GM23338 (cell line): Measurements from ENCODE around the gene SLC47A1. TPM values are rescaled to one million over a fixed set of nuclear protein-coding genes. Genes with fewer than 3 reads are reported as not detected.
A peak's percentile ranks its signal among the peaks of the same experiment; 100 is the strongest.

ENCODE experiments used
- ATAC-seq: fragments of 200-7000 bp; cut with Tn5 transposase; 3 replicates; pipeline ENCODE4 v1.9.1; 2020
- DNase-seq: peaks from one replicate; pipeline ENCODE4 v3.0.0-alpha.2; 2015; ENCODE audit warnings: low spot score
- H2AFZ ChIP-seq: fragments of 200-600 bp; sonication (generic); 2 replicates; pipeline ENCODE4 v1.8.0; 2016; ENCODE audit warnings: antibody characterized with exemption, mild to moderate bottlenecking, moderate library complexity
- H3F3A ChIP-seq: fragments of 200-600 bp; sonication (generic); replicated peaks from 2 replicates; pipeline ENCODE4 v1.8.0; 2017; ENCODE audit warnings: antibody characterized with exemption, mixed run types, low read depth
- H3K27ac ChIP-seq: fragments of 200-600 bp; sonication (generic); 2 replicates; pipeline ENCODE4 v1.6.1; 2016; ENCODE audit warnings: low read depth
- H3K27me3 ChIP-seq: fragments of 200-600 bp; sonication (generic); 2 replicates; pipeline ENCODE4 v1.8.0; 2016; ENCODE audit warnings: mild to moderate bottlenecking, mixed run types, moderate library complexity; ENCODE audit not compliant: insufficient read depth
- H3K36me3 ChIP-seq: fragments of 200-600 bp; sonication (generic); 2 replicates; pipeline ENCODE4 v1.8.0; 2016; ENCODE audit warnings: mild to moderate bottlenecking; ENCODE audit not compliant: insufficient read depth
- H3K4me1 ChIP-seq: fragments of 200-600 bp; sonication (generic); 2 replicates; pipeline ENCODE4 v1.8.0; 2016; ENCODE audit warnings: mild to moderate bottlenecking, moderate library complexity; ENCODE audit not compliant: insufficient read depth
- H3K4me2 ChIP-seq: fragments of 200-600 bp; sonication (generic); 2 replicates; pipeline ENCODE4 v1.7.1; 2017; ENCODE audit warnings: mixed run types
- H3K4me3 ChIP-seq: fragments of 200-600 bp; sonication (generic); 2 replicates; pipeline ENCODE4 v1.6.1; 2016; ENCODE audit warnings: mixed run types
- H3K79me2 ChIP-seq: fragments of 200-600 bp; sonication (generic); replicated peaks from 2 replicates; pipeline ENCODE4 v1.8.0; 2017; ENCODE audit warnings: mild to moderate bottlenecking; ENCODE audit not compliant: insufficient read depth
- H3K9me2 ChIP-seq: fragments of 200-600 bp; sonication (generic); 2 replicates; pipeline ENCODE4 v1.8.0; 2017; ENCODE audit not compliant: insufficient read depth
- H4K20me1 ChIP-seq: fragments of 200-600 bp; sonication (generic); replicated peaks from 2 replicates; pipeline ENCODE4 v1.8.0; 2017; ENCODE audit warnings: mild to moderate bottlenecking; ENCODE audit not compliant: insufficient read depth
- H3K27ac Mint-ChIP-seq: 2 replicates; pipeline ENCODE4 v1.8.0; 2020; ENCODE audit warnings: inconsistent platforms, mild to moderate bottlenecking, moderate library complexity, mixed read lengths
- H3K27me3 Mint-ChIP-seq: 3 replicates; pipeline ENCODE4 v1.8.0; 2022; ENCODE audit warnings: low read depth, mild to moderate bottlenecking, moderate library complexity, mixed read lengths, inconsistent platforms; ENCODE audit not compliant: insufficient read depth, poor library complexity
- H3K36me3 Mint-ChIP-seq: 3 replicates; pipeline ENCODE4 v1.8.0; 2021; ENCODE audit warnings: low read depth, mild to moderate bottlenecking, inconsistent platforms, moderate library complexity, mixed read lengths
- H3K4me1 Mint-ChIP-seq: 3 replicates; pipeline ENCODE4 v1.8.0; 2020; ENCODE audit warnings: mild to moderate bottlenecking, inconsistent platforms, mixed read lengths
- H3K4me3 Mint-ChIP-seq: 3 replicates; pipeline ENCODE4 v1.8.0; 2021; ENCODE audit warnings: moderate library complexity, mild to moderate bottlenecking, inconsistent platforms, mixed read lengths
- H3K9me3 Mint-ChIP-seq: 3 replicates; pipeline ENCODE4 v1.8.0; 2020; ENCODE audit warnings: moderate library complexity, mild to moderate bottlenecking, inconsistent platforms, mixed read lengths
- CREB1 ChIP-seq: fragments of 250-450 bp; sonication (Bioruptor Pico); IDR thresholded peaks from 2 replicates; pipeline ENCODE4 v1.5.0; 2020; ENCODE audit warnings: low read depth, mild to moderate bottlenecking, moderate library complexity
- EZH2 ChIP-seq: fragments of 200-600 bp; sonication (generic); IDR thresholded peaks from one replicate; pipeline ENCODE4 v1.8.0; 2017; ENCODE audit warnings: antibody characterized with exemption, mild to moderate bottlenecking, low read depth; ENCODE audit not compliant: unreplicated experiment
- EZH2phosphoT487 ChIP-seq: fragments of 200-600 bp; sonication (generic); IDR thresholded peaks from one replicate; pipeline ENCODE4 v1.8.1; 2018; ENCODE audit warnings: antibody characterized with exemption; ENCODE audit not compliant: unreplicated experiment
- JUNB ChIP-seq: IDR thresholded peaks from one replicate; pipeline ENCODE4 v1.6.1; 2016; ENCODE audit warnings: antibody characterized with exemption; ENCODE audit not compliant: unreplicated experiment
- NANOG ChIP-seq: IDR thresholded peaks from 2 replicates; pipeline ENCODE4 v1.6.1; 2016; ENCODE audit warnings: antibody characterized with exemption, borderline replicate concordance
- POLR2AphosphoS5 ChIP-seq: IDR thresholded peaks from 2 replicates; pipeline ENCODE4 v1.6.1; 2016; ENCODE audit warnings: antibody characterized with exemption, low read depth
- STAT1 ChIP-seq: IDR thresholded peaks from one replicate; pipeline ENCODE4 v1.6.1; 2016; ENCODE audit warnings: antibody characterized with exemption; ENCODE audit not compliant: unreplicated experiment
- ZNF114 ChIP-seq: fragments of 250-450 bp; sonication (Bioruptor Pico); IDR thresholded peaks from 2 replicates; pipeline ENCODE4 v1.5.0; 2020; ENCODE audit warnings: mild to moderate bottlenecking, moderate library complexity
- ZNF331 ChIP-seq: fragments of 250-450 bp; sonication (Bioruptor Pico); IDR thresholded peaks from 2 replicates; pipeline ENCODE4 v1.5.0; 2020; ENCODE audit warnings: low read depth, mild to moderate bottlenecking, moderate library complexity
- polyA plus RNA-seq: library from polyadenylated mRNA; unstranded; fragments of >200 nt; fragmentation: Nextera tagmentation; extraction: Ambion mirVana; gene quantifications from 2 replicates; pipeline ENCODE4 v1.2.1, GENCODE V29; 2016
- total RNA-seq: library from RNA; depleted of rRNA; stranded (reverse); fragments of >200 nt; shearing (Covaris generic); gene quantifications from 2 replicates; pipeline ENCODE4 v1.2.3, GENCODE V29; 2014
- TF ChIP-seq, protein P1 (sequence below): IDR thresholded peaks from one replicate; pipeline ENCODE4 v1.6.1; 2018; ENCODE audit warnings: antibody characterized with exemption; ENCODE audit not compliant: unreplicated experiment
- TF ChIP-seq, protein P2 (sequence below): IDR thresholded peaks from 2 replicates; pipeline ENCODE4 v1.6.1; 2016; ENCODE audit warnings: antibody characterized with exemption
- TF ChIP-seq, protein P3 (sequence below): fragments of 250-450 bp; sonication (Bioruptor Pico); IDR thresholded peaks from 2 replicates; pipeline ENCODE4 v1.5.0; 2020; ENCODE audit warnings: mild to moderate bottlenecking, moderate library complexity
- TF ChIP-seq, protein P4 (sequence below), 2 experiments: fragments of 200-600 bp in 1 of 2; sonication (generic) in 1 of 2; conservative IDR thresholded peaks; 2 replicates each; pipeline versions ENCODE4 v1.5.1 to v1.6.1; 2016 to 2017; ENCODE audit warnings: antibody characterized with exemption in 2 of 2, low read depth in 2 of 2, mild to moderate bottlenecking in 2 of 2, moderate library complexity in 1 of 2

The SLC47A1 gene
- total and polyA plus RNA-seq, 2 experiments from 2014 or later, result 0.53 to 1.9 TPM

DNA sequence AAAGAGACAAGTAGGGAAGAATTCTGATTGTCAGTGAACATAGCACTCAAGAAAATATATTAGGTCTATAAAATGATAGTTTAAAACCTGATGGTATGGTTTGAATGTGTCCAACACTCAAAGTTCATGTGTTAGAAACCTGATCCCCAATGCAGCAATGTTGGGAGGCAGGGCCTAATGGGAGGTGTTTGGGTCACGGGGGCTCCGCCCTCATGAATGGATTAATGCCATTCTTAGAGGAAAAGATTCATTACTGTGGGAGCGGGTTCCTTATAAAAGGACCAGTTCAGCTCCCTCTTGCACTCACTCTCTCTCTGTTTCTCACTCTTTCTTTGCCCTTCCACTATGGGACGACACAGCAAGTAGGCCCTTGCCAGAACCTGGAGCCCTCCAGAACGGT, 41.5 kb upstream of the SLC47A1 start:
- H3K4me3 ChIP-seq, result no peak overlapping the region
- H3K9me2 ChIP-seq, result no peaks in the 10 kb centered on the region; the same call in 1 of the 2 replicates
- peak; percentile 67 for DNase-seq
- H3F3A ChIP-seq, result 0 out of 2 replicates have a peak, but pooled peaks cover 5% of the 10 kb centered on the region
- H3K36me3 ChIP-seq, result no peaks in the 10 kb centered on the region
- H3K27me3 Mint-ChIP-seq, result peaks cover 7% of the 10 kb centered on the region
- no peaks in the 10 kb centered on the region for H3K27me3 ChIP-seq
- no peaks in the 10 kb centered on the region for H3K79me2 ChIP-seq
- TF ChIP-seq JUNB, result no peak
- TF ChIP-seq EZH2phosphoT487, result no peak
- TF ChIP-seq STAT1, result no peak
- no peak for TF ChIP-seq ZNF331 (CRISPR knock-in tag)
- TF ChIP-seq EZH2, result no peak
- TF ChIP-seq, protein P1, sequence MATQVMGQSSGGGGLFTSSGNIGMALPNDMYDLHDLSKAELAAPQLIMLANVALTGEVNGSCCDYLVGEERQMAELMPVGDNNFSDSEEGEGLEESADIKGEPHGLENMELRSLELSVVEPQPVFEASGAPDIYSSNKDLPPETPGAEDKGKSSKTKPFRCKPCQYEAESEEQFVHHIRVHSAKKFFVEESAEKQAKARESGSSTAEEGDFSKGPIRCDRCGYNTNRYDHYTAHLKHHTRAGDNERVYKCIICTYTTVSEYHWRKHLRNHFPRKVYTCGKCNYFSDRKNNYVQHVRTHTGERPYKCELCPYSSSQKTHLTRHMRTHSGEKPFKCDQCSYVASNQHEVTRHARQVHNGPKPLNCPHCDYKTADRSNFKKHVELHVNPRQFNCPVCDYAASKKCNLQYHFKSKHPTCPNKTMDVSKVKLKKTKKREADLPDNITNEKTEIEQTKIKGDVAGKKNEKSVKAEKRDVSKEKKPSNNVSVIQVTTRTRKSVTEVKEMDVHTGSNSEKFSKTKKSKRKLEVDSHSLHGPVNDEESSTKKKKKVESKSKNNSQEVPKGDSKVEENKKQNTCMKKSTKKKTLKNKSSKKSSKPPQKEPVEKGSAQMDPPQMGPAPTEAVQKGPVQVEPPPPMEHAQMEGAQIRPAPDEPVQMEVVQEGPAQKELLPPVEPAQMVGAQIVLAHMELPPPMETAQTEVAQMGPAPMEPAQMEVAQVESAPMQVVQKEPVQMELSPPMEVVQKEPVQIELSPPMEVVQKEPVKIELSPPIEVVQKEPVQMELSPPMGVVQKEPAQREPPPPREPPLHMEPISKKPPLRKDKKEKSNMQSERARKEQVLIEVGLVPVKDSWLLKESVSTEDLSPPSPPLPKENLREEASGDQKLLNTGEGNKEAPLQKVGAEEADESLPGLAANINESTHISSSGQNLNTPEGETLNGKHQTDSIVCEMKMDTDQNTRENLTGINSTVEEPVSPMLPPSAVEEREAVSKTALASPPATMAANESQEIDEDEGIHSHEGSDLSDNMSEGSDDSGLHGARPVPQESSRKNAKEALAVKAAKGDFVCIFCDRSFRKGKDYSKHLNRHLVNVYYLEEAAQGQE, result no peak
- TF ChIP-seq ZNF114 (CRISPR knock-in tag), result no peak
- no peak for TF ChIP-seq POLR2AphosphoS5
- TF ChIP-seq CREB1, result no peak
- TF ChIP-seq, protein P2, sequence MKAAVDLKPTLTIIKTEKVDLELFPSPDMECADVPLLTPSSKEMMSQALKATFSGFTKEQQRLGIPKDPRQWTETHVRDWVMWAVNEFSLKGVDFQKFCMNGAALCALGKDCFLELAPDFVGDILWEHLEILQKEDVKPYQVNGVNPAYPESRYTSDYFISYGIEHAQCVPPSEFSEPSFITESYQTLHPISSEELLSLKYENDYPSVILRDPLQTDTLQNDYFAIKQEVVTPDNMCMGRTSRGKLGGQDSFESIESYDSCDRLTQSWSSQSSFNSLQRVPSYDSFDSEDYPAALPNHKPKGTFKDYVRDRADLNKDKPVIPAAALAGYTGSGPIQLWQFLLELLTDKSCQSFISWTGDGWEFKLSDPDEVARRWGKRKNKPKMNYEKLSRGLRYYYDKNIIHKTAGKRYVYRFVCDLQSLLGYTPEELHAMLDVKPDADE, result no peak
- TF ChIP-seq, protein P3, sequence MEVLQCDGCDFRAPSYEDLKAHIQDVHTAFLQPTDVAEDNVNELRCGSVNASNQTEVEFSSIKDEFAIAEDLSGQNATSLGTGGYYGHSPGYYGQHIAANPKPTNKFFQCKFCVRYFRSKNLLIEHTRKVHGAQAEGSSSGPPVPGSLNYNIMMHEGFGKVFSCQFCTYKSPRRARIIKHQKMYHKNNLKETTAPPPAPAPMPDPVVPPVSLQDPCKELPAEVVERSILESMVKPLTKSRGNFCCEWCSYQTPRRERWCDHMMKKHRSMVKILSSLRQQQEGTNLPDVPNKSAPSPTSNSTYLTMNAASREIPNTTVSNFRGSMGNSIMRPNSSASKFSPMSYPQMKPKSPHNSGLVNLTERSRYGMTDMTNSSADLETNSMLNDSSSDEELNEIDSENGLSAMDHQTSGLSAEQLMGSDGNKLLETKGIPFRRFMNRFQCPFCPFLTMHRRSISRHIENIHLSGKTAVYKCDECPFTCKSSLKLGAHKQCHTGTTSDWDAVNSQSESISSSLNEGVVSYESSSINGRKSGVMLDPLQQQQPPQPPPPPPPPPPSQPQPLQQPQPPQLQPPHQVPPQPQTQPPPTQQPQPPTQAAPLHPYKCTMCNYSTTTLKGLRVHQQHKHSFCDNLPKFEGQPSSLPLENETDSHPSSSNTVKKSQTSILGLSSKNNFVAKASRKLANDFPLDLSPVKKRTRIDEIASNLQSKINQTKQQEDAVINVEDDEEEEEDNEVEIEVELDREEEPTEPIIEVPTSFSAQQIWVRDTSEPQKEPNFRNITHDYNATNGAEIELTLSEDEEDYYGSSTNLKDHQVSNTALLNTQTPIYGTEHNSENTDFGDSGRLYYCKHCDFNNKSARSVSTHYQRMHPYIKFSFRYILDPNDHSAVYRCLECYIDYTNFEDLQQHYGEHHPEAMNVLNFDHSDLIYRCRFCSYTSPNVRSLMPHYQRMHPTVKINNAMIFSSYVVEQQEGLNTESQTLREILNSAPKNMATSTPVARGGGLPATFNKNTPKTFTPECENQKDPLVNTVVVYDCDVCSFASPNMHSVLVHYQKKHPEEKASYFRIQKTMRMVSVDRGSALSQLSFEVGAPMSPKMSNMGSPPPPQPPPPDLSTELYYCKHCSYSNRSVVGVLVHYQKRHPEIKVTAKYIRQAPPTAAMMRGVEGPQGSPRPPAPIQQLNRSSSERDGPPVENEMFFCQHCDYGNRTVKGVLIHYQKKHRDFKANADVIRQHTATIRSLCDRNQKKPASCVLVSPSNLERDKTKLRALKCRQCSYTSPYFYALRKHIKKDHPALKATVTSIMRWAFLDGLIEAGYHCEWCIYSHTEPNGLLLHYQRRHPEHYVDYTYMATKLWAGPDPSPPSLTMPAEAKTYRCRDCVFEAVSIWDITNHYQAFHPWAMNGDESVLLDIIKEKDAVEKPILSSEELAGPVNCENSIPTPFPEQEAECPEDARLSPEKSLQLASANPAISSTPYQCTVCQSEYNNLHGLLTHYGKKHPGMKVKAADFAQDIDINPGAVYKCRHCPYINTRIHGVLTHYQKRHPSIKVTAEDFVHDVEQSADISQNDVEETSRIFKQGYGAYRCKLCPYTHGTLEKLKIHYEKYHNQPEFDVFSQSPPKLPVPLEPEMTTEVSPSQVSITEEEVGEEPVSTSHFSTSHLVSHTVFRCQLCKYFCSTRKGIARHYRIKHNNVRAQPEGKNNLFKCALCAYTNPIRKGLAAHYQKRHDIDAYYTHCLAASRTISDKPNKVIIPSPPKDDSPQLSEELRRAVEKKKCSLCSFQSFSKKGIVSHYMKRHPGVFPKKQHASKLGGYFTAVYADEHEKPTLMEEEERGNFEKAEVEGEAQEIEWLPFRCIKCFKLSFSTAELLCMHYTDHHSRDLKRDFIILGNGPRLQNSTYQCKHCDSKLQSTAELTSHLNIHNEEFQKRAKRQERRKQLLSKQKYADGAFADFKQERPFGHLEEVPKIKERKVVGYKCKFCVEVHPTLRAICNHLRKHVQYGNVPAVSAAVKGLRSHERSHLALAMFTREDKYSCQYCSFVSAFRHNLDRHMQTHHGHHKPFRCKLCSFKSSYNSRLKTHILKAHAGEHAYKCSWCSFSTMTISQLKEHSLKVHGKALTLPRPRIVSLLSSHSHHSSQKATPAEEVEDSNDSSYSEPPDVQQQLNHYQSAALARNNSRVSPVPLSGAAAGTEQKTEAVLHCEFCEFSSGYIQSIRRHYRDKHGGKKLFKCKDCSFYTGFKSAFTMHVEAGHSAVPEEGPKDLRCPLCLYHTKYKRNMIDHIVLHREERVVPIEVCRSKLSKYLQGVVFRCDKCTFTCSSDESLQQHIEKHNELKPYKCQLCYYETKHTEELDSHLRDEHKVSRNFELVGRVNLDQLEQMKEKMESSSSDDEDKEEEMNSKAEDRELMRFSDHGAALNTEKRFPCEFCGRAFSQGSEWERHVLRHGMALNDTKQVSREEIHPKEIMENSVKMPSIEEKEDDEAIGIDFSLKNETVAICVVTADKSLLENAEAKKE (CRISPR knock-in tag), result no peak
- TF ChIP-seq, protein P4, sequence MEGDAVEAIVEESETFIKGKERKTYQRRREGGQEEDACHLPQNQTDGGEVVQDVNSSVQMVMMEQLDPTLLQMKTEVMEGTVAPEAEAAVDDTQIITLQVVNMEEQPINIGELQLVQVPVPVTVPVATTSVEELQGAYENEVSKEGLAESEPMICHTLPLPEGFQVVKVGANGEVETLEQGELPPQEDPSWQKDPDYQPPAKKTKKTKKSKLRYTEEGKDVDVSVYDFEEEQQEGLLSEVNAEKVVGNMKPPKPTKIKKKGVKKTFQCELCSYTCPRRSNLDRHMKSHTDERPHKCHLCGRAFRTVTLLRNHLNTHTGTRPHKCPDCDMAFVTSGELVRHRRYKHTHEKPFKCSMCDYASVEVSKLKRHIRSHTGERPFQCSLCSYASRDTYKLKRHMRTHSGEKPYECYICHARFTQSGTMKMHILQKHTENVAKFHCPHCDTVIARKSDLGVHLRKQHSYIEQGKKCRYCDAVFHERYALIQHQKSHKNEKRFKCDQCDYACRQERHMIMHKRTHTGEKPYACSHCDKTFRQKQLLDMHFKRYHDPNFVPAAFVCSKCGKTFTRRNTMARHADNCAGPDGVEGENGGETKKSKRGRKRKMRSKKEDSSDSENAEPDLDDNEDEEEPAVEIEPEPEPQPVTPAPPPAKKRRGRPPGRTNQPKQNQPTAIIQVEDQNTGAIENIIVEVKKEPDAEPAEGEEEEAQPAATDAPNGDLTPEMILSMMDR (conservative IDR thresholded peaks at IDR 0.05; ENCODE audit: low read depth in 2 of 2), result no peak
- no peak for TF ChIP-seq NANOG
- ATAC-seq, result peak; percentile 48
- H3K9me3 Mint-ChIP-seq, result no peaks in the 10 kb centered on the region; the same call in 2 of the 3 replicates
- no peak overlapping the region for H3K4me3 Mint-ChIP-seq
- no peak overlapping the region for H3K27ac ChIP-seq
- no peaks in the 10 kb centered on the region for H3K36me3 Mint-ChIP-seq
- H3K4me1 ChIP-seq, result peaks cover 36% of the 10 kb centered on the region
- no peaks in the 10 kb centered on the region for H4K20me1 ChIP-seq
- 0 out of 2 replicates have a peak overlapping the region, but pooled peaks have one; percentile 6 for H3K4me2 ChIP-seq
- H3K27ac Mint-ChIP-seq, result 0 out of 2 replicates have a peak overlapping the region, but pooled peaks have one; percentile 37
- H3K4me1 Mint-ChIP-seq, result peaks cover 39% of the 10 kb centered on the region
- H2AFZ ChIP-seq, result no peak overlapping the region
